HCT116 (cell line): ENCODE data around the gene TYMS. TPM values are rescaled to one million over a fixed set of nuclear protein-coding genes. Genes with fewer than 3 reads are reported as not detected.

Experiments used
- ATAC-seq: fragments of 200-7000 bp; cut with Tn5 transposase; 2 replicates; pipeline ENCODE4 v1.9.1; 2020; ENCODE audit warnings: mild to moderate bottlenecking, moderate library complexity
- BruUV-seq: library from RNA; stranded (reverse); fragments of 400-500 nt; replicated peaks from 2 replicates; lab custom pipeline; 2021; lab: Mats Ljungman, UMichigan
- CTCF ChIA-PET: fragments of 300-600 bp; sonication (Branson Sonifier 250); formaldehyde crosslinking; loops from one replicate; lab custom pipeline; 2021; ENCODE audit warnings: antibody characterized with exemption; lab: Charles Lee
- POLR2A ChIA-PET: fragments of 300-600, 350-600 bp; sonication (Branson Sonifier 250); formaldehyde crosslinking; loops from one replicate; lab custom pipeline; 2021; ENCODE audit warnings: antibody characterized with exemption; lab: Charles Lee
- RAD21 ChIA-PET, 2 experiments: fragments of 300-600 bp; sonication (Branson Sonifier 250); formaldehyde crosslinking; loops; one replicate each; lab custom pipeline; 2023; ENCODE audit warnings: low total read pairs in 2 of 2; ENCODE audit not compliant: uncharacterized antibody in 2 of 2, unreplicated experiment in 2 of 2, low non-redundant PET in 1 of 2; lab: Charles Lee
- DNase-seq: peaks from one replicate; pipeline ENCODE4 v3.0.0-alpha.2; 2010; ENCODE audit warnings: low read depth, low spot score
- H2AFZ ChIP-seq: fragments of 200-600 bp; shearing (Covaris generic), sonication (generic); 2 replicates; pipeline ENCODE4 v1.6.1; 2017; ENCODE audit warnings: low read depth, mixed run types, mixed read lengths, antibody characterized with exemption, low read length; ENCODE audit not compliant: poor library complexity, severe bottlenecking
- H3K27ac ChIP-seq: 2 replicates; pipeline ENCODE4 v1.5.1; 2012; ENCODE audit warnings: low read depth, low read length
- H3K27me3 ChIP-seq: fragments of 200-600 bp; sonication (generic); 2 replicates; pipeline ENCODE4 v1.6.1; 2016; ENCODE audit warnings: mixed run types, low read length, mixed read lengths; ENCODE audit not compliant: insufficient read depth
- H3K36me3 ChIP-seq, 2 experiments: fragments of 200-500 bp in 1 of 2; fragments of 200-600 bp in 1 of 2; sonication (Bioruptor generic) in 1 of 2; sonication (generic) in 1 of 2; 2 replicates each; pipeline versions ENCODE4 v1.5.1 to v1.6.1; 2014 to 2016; ENCODE audit warnings: low read length in 2 of 2, inconsistent platforms in 1 of 2, mixed read lengths in 1 of 2, mixed run types in 1 of 2; ENCODE audit not compliant: insufficient read depth in 2 of 2, control insufficient read depth in 1 of 2
- H3K4me1 ChIP-seq, 2 experiments: fragments of 200-600 bp in 1 of 2; sonication (generic) in 1 of 2; 2 replicates each; pipeline versions ENCODE4 v1.5.1 to v1.6.1; 2012 to 2017; ENCODE audit warnings: low read length in 2 of 2, inconsistent platforms in 1 of 2, mild to moderate bottlenecking in 1 of 2, mixed read lengths in 1 of 2, mixed run types in 1 of 2, moderate library complexity in 1 of 2; ENCODE audit not compliant: insufficient read depth in 2 of 2, control insufficient read depth in 1 of 2
- H3K4me2 ChIP-seq: fragments of 200-600 bp; sonication (generic); 2 replicates; pipeline ENCODE4 v1.6.1; 2017; ENCODE audit warnings: mixed run types, low read length, mixed read lengths
- H3K4me3 ChIP-seq, 2 experiments: fragments of 200-600 bp in 1 of 2; sonication (generic) in 1 of 2; replicated peaks in 1 of 2; 2 replicates each; pipeline ENCODE4 v1.5.1; 2011 to 2016; ENCODE audit warnings: low read length in 2 of 2, control low read depth in 1 of 2, low read depth in 1 of 2, mild to moderate bottlenecking in 1 of 2, mixed read lengths in 1 of 2, mixed run types in 1 of 2
- H3K79me2 ChIP-seq: fragments of 200-600 bp; sonication (generic); 2 replicates; pipeline ENCODE4 v1.6.1; 2017; ENCODE audit warnings: mild to moderate bottlenecking, mixed run types, low read length, moderate library complexity, mixed read lengths; ENCODE audit not compliant: insufficient read depth
- H3K9ac ChIP-seq: fragments of 200-600 bp; sonication (generic); 2 replicates; pipeline ENCODE4 v1.6.1; 2016; ENCODE audit warnings: low read length, mixed read lengths
- H3K9me2 ChIP-seq: fragments of 200-600 bp; sonication (generic), shearing (Covaris generic); 2 replicates; pipeline ENCODE4 v1.6.1; 2017; ENCODE audit warnings: mixed run types, mild to moderate bottlenecking, moderate library complexity; ENCODE audit not compliant: insufficient read depth
- H3K9me3 ChIP-seq, 2 experiments: fragments of 200-500 bp in 1 of 2; fragments of 200-600 bp in 1 of 2; sonication (Bioruptor generic) in 1 of 2; sonication (generic) in 1 of 2; 2 replicates each; pipeline ENCODE4 v1.6.1; 2014 to 2017; ENCODE audit warnings: low read length in 2 of 2, mixed read lengths in 2 of 2, inconsistent platforms in 1 of 2, low read depth in 1 of 2, mild to moderate bottlenecking in 1 of 2, mixed run types in 1 of 2, moderate library complexity in 1 of 2; ENCODE audit not compliant: control insufficient read depth in 1 of 2, insufficient read depth in 1 of 2
- H4K20me1 ChIP-seq: fragments of 200-600 bp; sonication (generic), shearing (Covaris generic); 2 replicates; pipeline ENCODE4 v1.6.1; 2017; ENCODE audit warnings: mixed run types, mild to moderate bottlenecking, moderate library complexity; ENCODE audit not compliant: insufficient read depth
- CBX3 ChIP-seq: IDR thresholded peaks from 2 replicates; pipeline ENCODE4 v1.6.1; 2012; ENCODE audit warnings: low read depth
- CEBPB ChIP-seq: IDR thresholded peaks from 2 replicates; pipeline ENCODE4 v1.6.1; 2012; ENCODE audit warnings: low read depth
- EGR1 ChIP-seq: IDR thresholded peaks from 2 replicates; pipeline ENCODE4 v1.6.1; 2012; ENCODE audit warnings: low read depth
- ELF1 ChIP-seq: IDR thresholded peaks from 2 replicates; pipeline ENCODE4 v1.6.1; 2012; ENCODE audit warnings: low read depth, borderline replicate concordance
- EZH2phosphoT487 ChIP-seq: fragments of 200-600 bp; IDR thresholded peaks from 2 replicates; pipeline ENCODE4 v1.6.1; 2018; ENCODE audit warnings: antibody characterized with exemption, borderline replicate concordance
- FOSL1 ChIP-seq: IDR thresholded peaks from 2 replicates; pipeline ENCODE4 v1.6.1; 2012; ENCODE audit warnings: low read depth
- JUND ChIP-seq: IDR thresholded peaks from 2 replicates; pipeline ENCODE4 v1.6.1; 2012
- POLR2AphosphoS5 ChIP-seq: IDR thresholded peaks from 2 replicates; pipeline ENCODE4 v1.6.1; 2011; ENCODE audit warnings: mild to moderate bottlenecking, low read depth, low read length, moderate library complexity
- RAD21 ChIP-seq: IDR thresholded peaks from 2 replicates; pipeline ENCODE4 v1.6.1; 2012; ENCODE audit warnings: low read depth, mild to moderate bottlenecking
- SRF ChIP-seq: IDR thresholded peaks from 2 replicates; pipeline ENCODE4 v1.6.1; 2012; ENCODE audit warnings: low read depth
- TCF7L2 ChIP-seq: IDR thresholded peaks from 2 replicates; pipeline ENCODE4 v1.7.0; 2011; ENCODE audit warnings: borderline replicate concordance, inconsistent platforms; ENCODE audit not compliant: insufficient read depth, insufficient read length; ENCODE audit errors: extremely low read depth
- YY1 ChIP-seq: IDR thresholded peaks from 2 replicates; pipeline ENCODE4 v1.6.1; 2011; ENCODE audit warnings: low read length, low read depth, moderate library complexity, mild to moderate bottlenecking; ENCODE audit not compliant: insufficient replicate concordance; ENCODE audit errors: extremely low read depth
- ZFX ChIP-seq: fragments of 450-650 bp; IDR thresholded peaks from 2 replicates; pipeline ENCODE4 v1.6.1; 2017
- intact Hi-C: fragments of 100-400 bp; cut with micrococcal nuclease; formaldehyde crosslinking; loops from 2 replicates; pipeline ENCODE4 v1.10.0; 2022
- total RNA-seq: library from RNA; stranded (reverse); gene quantifications from one replicate; pipeline ENCODE4 v1.2.1, GENCODE V29; 2021; ENCODE audit not compliant: unreplicated experiment
- TF ChIP-seq, protein P1 (sequence below): IDR thresholded peaks from 2 replicates; pipeline ENCODE4 v1.6.1; 2012
- TF ChIP-seq, protein P2 (sequence below): IDR thresholded peaks from 2 replicates; pipeline ENCODE4 v1.6.1; 2011; ENCODE audit warnings: mild to moderate bottlenecking, low read length, moderate library complexity; ENCODE audit not compliant: insufficient replicate concordance; ENCODE audit errors: extremely low read depth

Gene TYMS
- total RNA-seq, 1 experiment from 2014 or later: 245 TPM

GRCh38 chr18:679516-679915 is 22.1 kb downstream of the TYMS start (continued):
- TF ChIP-seq TCF7L2: no peak
- TF ChIP-seq, all 23 proteins: peak for 0

DNA sequence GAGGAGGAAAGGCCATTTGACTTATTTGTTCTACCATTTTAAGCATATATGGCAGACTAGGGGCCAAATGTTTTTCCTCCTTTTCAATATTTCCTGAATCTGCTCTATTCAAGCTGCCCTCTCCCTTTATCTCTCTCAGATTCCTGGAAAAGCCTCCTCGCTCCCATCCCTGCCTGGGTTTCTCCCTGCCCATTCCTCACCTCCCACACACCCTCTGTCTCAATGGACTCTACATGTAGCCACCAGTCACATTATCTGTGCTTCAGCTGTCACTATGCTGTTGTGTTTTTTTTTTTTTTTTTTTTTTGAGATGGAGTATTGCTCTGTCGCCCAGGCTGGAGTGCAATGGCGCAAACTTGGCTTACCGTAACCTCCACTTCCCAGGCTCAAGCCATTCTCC is 22.9 kb downstream of the TYMS start:
- peaks cover 17 to 21% of the 10 kb centered on the region in 2 experiments for H3K36me3 ChIP-seq
- no peaks in the 10 kb centered on the region for H3K27me3 ChIP-seq
- no peaks in the 10 kb centered on the region for H3K9me2 ChIP-seq
- intact Hi-C loops: no loop called here
- ChIA-PET POLR2A (no interaction called here), CTCF (no interaction called here), RAD21 (no interaction called here)
- no peaks in the 10 kb centered on the region for H3K79me2 ChIP-seq
- TF ChIP-seq FOSL1 (no peak), RAD21 (no peak), TCF7L2 (no peak), ELF1 (no peak), CEBPB (no peak), YY1 (no peak), JUND (no peak), POLR2AphosphoS5 (no peak), EGR1 (no peak), EZH2phosphoT487 (no peak), CBX3 (no peak), ZFX (no peak), SRF (no peak)
- TF ChIP-seq, protein P1, sequence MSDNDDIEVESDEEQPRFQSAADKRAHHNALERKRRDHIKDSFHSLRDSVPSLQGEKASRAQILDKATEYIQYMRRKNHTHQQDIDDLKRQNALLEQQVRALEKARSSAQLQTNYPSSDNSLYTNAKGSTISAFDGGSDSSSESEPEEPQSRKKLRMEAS: no peak
- TF ChIP-seq, protein P2, sequence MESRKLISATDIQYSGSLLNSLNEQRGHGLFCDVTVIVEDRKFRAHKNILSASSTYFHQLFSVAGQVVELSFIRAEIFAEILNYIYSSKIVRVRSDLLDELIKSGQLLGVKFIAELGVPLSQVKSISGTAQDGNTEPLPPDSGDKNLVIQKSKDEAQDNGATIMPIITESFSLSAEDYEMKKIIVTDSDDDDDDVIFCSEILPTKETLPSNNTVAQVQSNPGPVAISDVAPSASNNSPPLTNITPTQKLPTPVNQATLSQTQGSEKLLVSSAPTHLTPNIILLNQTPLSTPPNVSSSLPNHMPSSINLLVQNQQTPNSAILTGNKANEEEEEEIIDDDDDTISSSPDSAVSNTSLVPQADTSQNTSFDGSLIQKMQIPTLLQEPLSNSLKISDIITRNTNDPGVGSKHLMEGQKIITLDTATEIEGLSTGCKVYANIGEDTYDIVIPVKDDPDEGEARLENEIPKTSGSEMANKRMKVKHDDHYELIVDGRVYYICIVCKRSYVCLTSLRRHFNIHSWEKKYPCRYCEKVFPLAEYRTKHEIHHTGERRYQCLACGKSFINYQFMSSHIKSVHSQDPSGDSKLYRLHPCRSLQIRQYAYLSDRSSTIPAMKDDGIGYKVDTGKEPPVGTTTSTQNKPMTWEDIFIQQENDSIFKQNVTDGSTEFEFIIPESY: no peak
- H3K9ac ChIP-seq: no peak overlapping the region
- no peak overlapping the region for H3K4me2 ChIP-seq
- H3K4me3 ChIP-seq: no peak overlapping the region
- DNase-seq (no peak), ATAC-seq (no peak)
- no peak overlapping the region for H3K27ac ChIP-seq
- no peaks in the 10 kb centered on the region for H3K9me3 ChIP-seq
- no peaks in the 10 kb centered on the region for H3K4me1 ChIP-seq
- no peaks in the 10 kb centered on the region for H4K20me1 ChIP-seq
- BruUV-seq: no TSS peak
- H2AFZ ChIP-seq: no peak overlapping the region
